MM.1S (cell line): ENCODE data around the gene REST.

ENCODE experiments used
- EZH2 ChIP-seq: fragments of 300-600 bp; sonication (generic); optimal IDR thresholded peaks from 2 replicates; pipeline ENCODE3; 2017; ENCODE audit warnings: low read depth, mild to moderate bottlenecking, antibody characterized with exemption, low read length, mixed read lengths
- EZH2phosphoT487 ChIP-seq: fragments of 300-600 bp; sonication (generic); IDR thresholded peaks from 2 replicates; pipeline ENCODE4 v1.6.1; 2018; ENCODE audit warnings: antibody characterized with exemption, low read length
- TF ChIP-seq, protein P1 (sequence below): fragments of 300-600 bp; sonication (generic); IDR thresholded peaks from 2 replicates; pipeline ENCODE4 v1.5.1; 2016; ENCODE audit warnings: antibody characterized with exemption, low read length, mixed read lengths

- TF ChIP-seq, protein P1, sequence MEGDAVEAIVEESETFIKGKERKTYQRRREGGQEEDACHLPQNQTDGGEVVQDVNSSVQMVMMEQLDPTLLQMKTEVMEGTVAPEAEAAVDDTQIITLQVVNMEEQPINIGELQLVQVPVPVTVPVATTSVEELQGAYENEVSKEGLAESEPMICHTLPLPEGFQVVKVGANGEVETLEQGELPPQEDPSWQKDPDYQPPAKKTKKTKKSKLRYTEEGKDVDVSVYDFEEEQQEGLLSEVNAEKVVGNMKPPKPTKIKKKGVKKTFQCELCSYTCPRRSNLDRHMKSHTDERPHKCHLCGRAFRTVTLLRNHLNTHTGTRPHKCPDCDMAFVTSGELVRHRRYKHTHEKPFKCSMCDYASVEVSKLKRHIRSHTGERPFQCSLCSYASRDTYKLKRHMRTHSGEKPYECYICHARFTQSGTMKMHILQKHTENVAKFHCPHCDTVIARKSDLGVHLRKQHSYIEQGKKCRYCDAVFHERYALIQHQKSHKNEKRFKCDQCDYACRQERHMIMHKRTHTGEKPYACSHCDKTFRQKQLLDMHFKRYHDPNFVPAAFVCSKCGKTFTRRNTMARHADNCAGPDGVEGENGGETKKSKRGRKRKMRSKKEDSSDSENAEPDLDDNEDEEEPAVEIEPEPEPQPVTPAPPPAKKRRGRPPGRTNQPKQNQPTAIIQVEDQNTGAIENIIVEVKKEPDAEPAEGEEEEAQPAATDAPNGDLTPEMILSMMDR = no peak
- TF ChIP-seq EZH2 = no peak
- TF ChIP-seq EZH2phosphoT487 = no peak
These were observed 27.1 kb upstream of the REST start for GRCh38 chr4:56880572-56880971.
